ENCODE data around the gene ITPKB.
"Not testable (repeated sequence)": the region's sequence is repeated elsewhere in the genome, so short reads cannot be mapped to it uniquely, and the experiment has no call there.

The ITPKB gene

DNA sequence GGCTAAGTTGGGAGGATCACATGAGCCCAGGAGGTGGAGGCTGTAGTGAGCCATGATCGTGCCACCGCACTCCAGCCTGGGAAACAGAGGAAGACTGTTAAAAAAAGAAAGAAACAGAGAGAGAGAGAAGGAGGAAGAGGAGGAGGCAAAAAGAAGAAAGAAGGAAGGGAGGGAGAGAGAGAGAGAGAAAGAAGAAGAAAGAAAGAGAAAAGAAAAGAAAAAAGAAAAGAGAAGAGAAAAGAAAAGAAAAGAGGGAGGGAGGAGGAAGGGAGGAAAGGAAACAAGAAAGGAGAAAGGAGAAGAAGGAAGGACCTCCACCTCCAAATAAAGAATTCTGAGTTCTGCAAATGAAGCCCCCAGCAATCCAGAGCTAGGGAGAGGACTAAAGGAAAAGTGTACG lies 108.5 kb downstream of the ITPKB start:
- DNase-seq (ENCODE audit: low read depth, low spot score): no peak
- no peak overlapping the region for H3K27ac ChIP-seq

GRCh38 chr1:226629896-226630550 lies 109.1 kb downstream of the ITPKB start:
- no peak for DNase-seq (ENCODE audit: low read depth, low spot score)

GRCh38 chr1:226629210-226629895 lies 109.7 kb downstream of the ITPKB start:
- no peak overlapping the region for H3K27ac ChIP-seq
- DNase-seq (ENCODE audit: low read depth, low spot score): no peak

More at GRCh38 chr1:226629896-226630550, 109.1 kb downstream of the ITPKB start:
- no peak overlapping the region for H3K27ac ChIP-seq

GRCh38 chr1:226628612-226629155 lies 110.4 kb downstream of the ITPKB start:
- H3K27ac ChIP-seq: no peak overlapping the region
- DNase-seq (ENCODE audit: low read depth, low spot score): no peak

DNA sequence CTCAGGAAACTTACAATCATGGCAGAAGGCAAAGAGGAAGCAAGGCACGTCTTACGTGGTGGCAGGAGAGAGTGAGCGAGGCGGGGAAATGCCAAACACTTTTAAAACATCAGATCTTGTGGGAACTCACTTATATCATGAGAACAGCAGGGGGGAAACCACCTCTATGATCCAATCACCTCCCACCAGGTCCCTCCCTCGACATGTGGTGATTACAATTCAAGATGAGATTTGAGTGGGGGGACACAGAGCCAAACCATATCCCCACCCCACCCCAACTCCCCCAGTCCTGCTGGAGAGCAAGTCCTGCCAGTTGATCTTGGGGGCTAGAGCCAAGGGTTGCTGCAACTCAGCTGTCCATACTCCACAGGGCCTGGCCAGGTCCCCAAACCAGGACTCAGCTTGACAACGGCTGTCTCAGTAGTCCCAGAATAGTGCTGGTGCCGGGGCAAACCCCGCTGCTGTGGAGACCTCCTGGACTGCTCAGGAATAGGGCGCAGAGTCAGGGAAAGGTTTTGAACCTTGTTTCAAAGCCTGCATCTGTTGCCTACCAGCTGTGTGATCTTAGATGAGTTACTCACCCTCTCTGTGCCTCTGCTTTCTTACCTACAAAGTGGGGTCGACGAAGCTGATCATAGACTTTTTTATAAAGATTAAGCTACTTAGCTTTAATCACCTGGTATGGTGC lies 111.0 kb downstream of the ITPKB start:
- no peak overlapping the region for H3K27ac ChIP-seq
- no peak for DNase-seq (ENCODE audit: low read depth, low spot score)

GRCh38 chr1:226627050-226627755 lies 111.9 kb downstream of the ITPKB start:
- no peak overlapping the region for H3K27ac ChIP-seq
- no peak for DNase-seq (ENCODE audit: low read depth, low spot score)

GRCh38 chr1:226626577-226626956 lies 112.5 kb downstream of the ITPKB start:
- H3K27ac ChIP-seq: no peak overlapping the region
- DNase-seq (ENCODE audit: low read depth, low spot score): no peak

DNA sequence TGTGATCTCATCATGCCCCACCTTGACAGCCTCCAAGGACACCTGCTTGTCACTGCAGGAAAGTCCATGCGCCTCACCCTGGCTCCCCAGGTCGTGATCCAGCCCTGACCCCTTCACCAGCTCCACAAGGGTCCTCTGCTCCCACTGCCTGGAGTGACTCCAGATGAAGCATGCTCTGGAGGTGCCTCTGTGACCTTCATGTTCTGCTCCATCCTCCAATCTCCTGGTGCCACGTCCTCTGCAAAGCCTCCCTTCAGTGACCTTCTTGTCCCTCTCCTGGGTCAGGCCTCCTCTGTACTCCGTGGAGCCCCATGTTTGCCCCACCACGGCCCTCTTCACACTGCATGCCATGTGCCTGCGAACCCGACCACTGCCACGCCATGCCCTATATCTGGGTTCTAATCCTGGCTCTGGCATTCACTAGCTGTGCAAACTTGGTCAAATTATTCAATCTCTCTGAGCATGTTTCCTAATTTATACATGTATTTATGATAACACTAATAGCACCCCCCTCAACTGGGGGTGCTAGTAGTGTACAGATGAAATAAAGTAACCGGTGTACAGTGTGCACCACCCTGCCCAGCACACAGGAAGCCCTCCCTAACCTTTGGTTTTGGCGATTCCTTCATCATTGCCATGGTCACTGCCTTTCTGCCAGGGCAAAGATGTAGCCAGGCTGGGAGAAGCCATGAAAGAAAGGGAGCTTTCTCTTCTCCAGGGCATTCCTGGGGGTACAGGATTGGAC lies 113.1 kb downstream of the ITPKB start:
- no peak for DNase-seq (ENCODE audit: low read depth, low spot score)
- H3K27ac ChIP-seq: no peak overlapping the region

GRCh38 chr1:226625326-226625725 lies 113.8 kb downstream of the ITPKB start:
- no peak for DNase-seq (ENCODE audit: low read depth, low spot score)
- H3K27ac ChIP-seq: peak overlapping the region; percentile 32

DNA sequence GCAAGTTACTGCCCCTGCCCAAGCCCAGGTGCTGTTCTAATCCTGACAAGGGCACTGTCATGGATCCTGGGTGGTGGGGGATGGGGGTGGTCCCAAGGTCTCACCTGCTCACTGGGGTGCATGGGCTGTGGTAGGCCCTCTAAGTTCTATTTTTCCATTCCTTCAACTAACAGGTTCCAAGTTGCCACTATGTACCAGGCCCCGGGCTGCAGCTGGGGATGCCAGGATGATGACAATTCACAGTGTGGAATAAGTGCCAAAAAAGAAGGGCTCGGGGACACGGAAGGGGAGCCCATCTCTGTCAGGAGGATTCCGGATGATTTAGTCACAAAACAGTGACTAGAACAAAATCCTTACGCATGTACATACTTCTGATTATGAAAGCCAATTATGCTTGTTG lies 114.6 kb downstream of the ITPKB start:
- DNase-seq (ENCODE audit: low read depth, low spot score): peak; percentile 49

GRCh38 chr1:226622012-226622411 lies 117.1 kb downstream of the ITPKB start:
- H3K27ac ChIP-seq: no peak overlapping the region
- DNase-seq (ENCODE audit: low read depth, low spot score): no peak

More for the DNA sequence above, 114.6 kb downstream of the ITPKB start:
- H3K27ac ChIP-seq: peak overlapping the region; percentile 32

DNA sequence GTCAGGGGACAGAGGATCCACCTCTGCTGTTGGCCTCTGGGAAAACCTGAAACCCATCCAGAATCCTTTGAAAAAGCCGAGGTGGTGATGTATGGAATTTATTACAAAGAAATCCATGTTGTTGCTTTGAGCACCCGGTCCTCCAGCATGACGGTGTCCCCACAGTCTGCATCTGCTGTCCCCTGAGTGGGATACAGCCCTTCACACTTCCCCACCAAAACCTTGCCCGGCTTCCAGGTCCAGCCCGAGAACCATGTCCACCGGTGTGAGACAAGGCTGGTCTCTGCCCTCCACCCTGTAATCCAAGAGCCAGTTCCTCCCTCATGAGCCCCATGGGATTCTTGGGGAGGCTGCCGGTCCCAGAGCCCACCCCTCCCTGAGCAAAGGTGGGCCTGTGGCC lies 120.1 kb downstream of the ITPKB start:
- DNase-seq (ENCODE audit: low read depth, low spot score): no peak
- no peak overlapping the region for H3K27ac ChIP-seq

GRCh38 chr1:226618380-226618779 lies 120.7 kb downstream of the ITPKB start:
- no peak overlapping the region for H3K27ac ChIP-seq
- DNase-seq (ENCODE audit: low read depth, low spot score): no peak

GRCh38 chr1:226617719-226618118 lies 121.4 kb downstream of the ITPKB start:
- H3K27ac ChIP-seq: not testable (repeated sequence)

DNA sequence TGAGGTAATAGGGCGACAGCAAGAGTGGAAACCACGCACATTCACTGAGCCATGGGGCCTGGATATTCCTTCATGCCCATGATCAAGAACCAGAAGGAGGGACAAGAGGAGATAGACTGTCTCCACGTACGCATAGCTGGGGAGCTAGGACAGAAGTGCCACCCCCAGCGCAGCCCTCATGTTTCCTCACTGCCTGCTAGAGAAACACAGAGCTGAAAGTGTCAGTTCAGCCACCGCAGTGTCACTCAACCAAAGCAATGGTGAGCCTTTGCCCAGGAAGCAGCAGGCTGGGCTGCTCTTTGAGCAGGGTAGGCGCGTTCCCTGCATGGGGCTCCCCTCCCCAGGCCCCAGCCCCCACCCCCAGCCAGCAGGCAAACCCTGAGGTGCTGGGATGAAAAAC lies 122.0 kb downstream of the ITPKB start:
- DNase-seq (ENCODE audit: low read depth, low spot score): no peak
- no peak overlapping the region for H3K27ac ChIP-seq

More at GRCh38 chr1:226617719-226618118, 121.4 kb downstream of the ITPKB start:
- DNase-seq (ENCODE audit: low read depth, low spot score): not testable (repeated sequence)

- DNase-seq (ENCODE audit: low read depth, low spot score): no peak
- no peak overlapping the region for H3K27ac ChIP-seq
These were observed 122.4 kb downstream of the ITPKB start for GRCh38 chr1:226616636-226617035.

GRCh38 chr1:226615876-226616275 lies 123.2 kb downstream of the ITPKB start:
- no peak for DNase-seq (ENCODE audit: low read depth, low spot score)

GRCh38 chr1:226611980-226612379 lies 127.1 kb downstream of the ITPKB start:
- not testable (repeated sequence) for DNase-seq (ENCODE audit: low read depth, low spot score); H3K27ac ChIP-seq

More at GRCh38 chr1:226615876-226616275, 123.2 kb downstream of the ITPKB start:
- no peak overlapping the region for H3K27ac ChIP-seq

- H3K27ac ChIP-seq: no peak overlapping the region
- DNase-seq (ENCODE audit: low read depth, low spot score): no peak
These were observed 127.8 kb downstream of the ITPKB start for GRCh38 chr1:226611301-226611700.

DNA sequence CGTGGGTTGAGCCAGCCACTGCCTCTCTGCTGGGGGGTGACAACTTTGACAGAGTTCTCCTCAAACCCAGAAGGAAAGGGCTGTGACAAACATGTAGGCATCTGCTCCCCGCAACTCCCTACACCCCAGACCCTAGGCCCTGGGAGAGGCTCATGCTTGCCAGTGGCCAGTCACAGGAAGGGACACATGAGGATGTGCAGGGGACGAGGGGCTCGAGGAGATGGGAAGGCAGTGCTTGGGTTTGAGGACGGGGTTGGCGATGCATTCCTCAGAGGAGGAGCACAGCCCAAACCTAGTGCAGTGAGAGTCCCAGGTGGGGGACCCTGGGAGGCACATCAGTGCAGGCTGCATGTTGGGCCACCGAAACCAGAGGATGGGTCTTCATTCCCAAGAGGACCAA lies 128.4 kb downstream of the ITPKB start:
- no peak for DNase-seq (ENCODE audit: low read depth, low spot score)
- no peak overlapping the region for H3K27ac ChIP-seq

Measured in epithelial cell of prostate (primary cell).